HG02642 (cell line): ENCODE measurements around the gene STN1.
A peak's percentile ranks its signal among the peaks of the same experiment; 100 is the strongest.

Experiments used
- ATAC-seq: cut with Tn5 transposase; IDR thresholded peaks from one replicate; pipeline ENCODE4 v1.9.1; 2021; ENCODE audit warnings: mild to moderate bottlenecking; ENCODE audit not compliant: unreplicated experiment, poor library complexity

The STN1 gene

GRCh38 chr10:103930449-103930848 lies 12.5 kb upstream of the STN1 start:
- no peak for ATAC-seq

- ATAC-seq: no peak
Measured at GRCh38 chr10:103929381-103929921, 11.5 kb upstream of the STN1 start.

GRCh38 chr10:103928784-103929183 lies 10.8 kb upstream of the STN1 start:
- no peak for ATAC-seq

- ATAC-seq: no peak
Measured at GRCh38 chr10:103926722-103927319, 8.8 kb upstream of the STN1 start.

GRCh38 chr10:103925591-103925990 lies 7.6 kb upstream of the STN1 start:
- no peak for ATAC-seq

- no peak for ATAC-seq
Measured at GRCh38 chr10:103923502-103923901, 5.5 kb upstream of the STN1 start.

GRCh38 chr10:103922659-103923058 lies 4.7 kb upstream of the STN1 start:
- no peak for ATAC-seq

- no peak for ATAC-seq
Measured at GRCh38 chr10:103921750-103922195, 3.8 kb upstream of the STN1 start.

GRCh38 chr10:103921248-103921647 lies 3.3 kb upstream of the STN1 start:
- ATAC-seq: no peak

- ATAC-seq: no peak
Measured at GRCh38 chr10:103919648-103920025, 1.7 kb upstream of the STN1 start.

- peak; percentile 19 for ATAC-seq
Measured at GRCh38 chr10:103917302-103918052, 507 bp downstream of the STN1 start.

- ATAC-seq: no peak
Measured at GRCh38 chr10:103916876-103917275, 1.1 kb downstream of the STN1 start.

GRCh38 chr10:103916254-103916653 lies 1.7 kb downstream of the STN1 start:
- ATAC-seq: no peak

- no peak for ATAC-seq
Measured at GRCh38 chr10:103915796-103916195, 2.2 kb downstream of the STN1 start.

GRCh38 chr10:103912759-103913158 lies 5.2 kb downstream of the STN1 start:
- ATAC-seq: no peak

GRCh38 chr10:103911021-103911459 lies 6.9 kb downstream of the STN1 start:
- ATAC-seq: no peak

GRCh38 chr10:103910442-103911012 lies 7.5 kb downstream of the STN1 start:
- ATAC-seq: no peak

- ATAC-seq: no peak
Measured at GRCh38 chr10:103905441-103905840, 12.5 kb downstream of the STN1 start.

- no peak for ATAC-seq
Measured at GRCh38 chr10:103901299-103901698, 16.7 kb downstream of the STN1 start.

- ATAC-seq: no peak
Measured at GRCh38 chr10:103899312-103899711, 18.7 kb downstream of the STN1 start.

- ATAC-seq: no peak
Measured at GRCh38 chr10:103897241-103897774, 20.7 kb downstream of the STN1 start.
